Measurements from ENCODE around the gene GABRP. TPM values are rescaled to one million over a fixed set of nuclear protein-coding genes. Genes with fewer than 3 reads are reported as not detected.
"Not testable (repeated sequence)": the region's sequence is repeated elsewhere in the genome, so short reads cannot be mapped to it uniquely, and the experiment has no call there.

The GABRP gene
- total and polyA plus RNA-seq, 7 experiments from 2014 or later, result not detected

DNA sequence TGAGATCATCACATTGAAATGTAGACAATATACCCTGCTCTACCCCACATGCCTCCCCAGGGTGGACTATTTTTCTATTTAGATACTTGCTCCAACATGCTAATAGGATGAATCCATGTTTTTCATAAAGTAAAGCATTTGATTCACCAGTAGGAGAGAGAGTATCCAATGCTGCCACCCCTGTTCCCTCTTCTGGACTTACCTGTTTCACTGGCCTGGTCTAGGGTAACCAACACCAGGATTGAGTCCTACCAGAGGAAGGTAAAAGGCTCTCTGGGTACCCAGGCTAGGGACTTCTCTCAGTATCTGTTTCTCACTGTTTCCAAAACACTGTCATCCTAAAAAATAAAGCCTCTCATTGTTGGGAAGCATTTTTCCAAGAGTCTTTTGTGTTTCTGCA lies 30.2 kb upstream of the GABRP start:
- ATAC-seq (no peak), DNase-seq (no peak)
- H3K4me1 Mint-ChIP-seq, result peaks cover 0 to 2% (median 0%) of the 10 kb centered on the region in 7 donors
- H3K9me3 Mint-ChIP-seq, result peaks cover 0 to 3% (median 0%) of the 10 kb centered on the region in 11 donors
- H3K27me3 Mint-ChIP-seq, result peaks cover 2 to 24% (median 18%) of the 10 kb centered on the region in 5 donors
- no peak overlapping the region for H3K27ac Mint-ChIP-seq
- H3K4me3 Mint-ChIP-seq, result no peak overlapping the region
- no peaks in the 10 kb centered on the region for H3K9me3 ChIP-seq (ENCODE audit: control insufficient read depth in 2 of 3, low read length in 3 of 3)
- H3K36me3 Mint-ChIP-seq, result no peaks in the 10 kb centered on the region
- H3K27me3 ChIP-seq (ENCODE audit: control insufficient read depth in 2 of 2, insufficient read depth in 2 of 2, low read length in 2 of 2), result no peaks in the 10 kb centered on the region
- no peaks in the 10 kb centered on the region for H3K4me1 ChIP-seq (ENCODE audit: control insufficient read depth in 2 of 2, insufficient read depth in 2 of 2, low read length in 2 of 2)
- no peaks in the 10 kb centered on the region for H3K36me3 ChIP-seq (ENCODE audit: control insufficient read depth in 2 of 3, insufficient read depth in 3 of 3, low read length in 3 of 3)
- ChIA-PET POLR2A (no interaction called here), CTCF (no interaction called here)
- intact Hi-C loops (cut with micrococcal nuclease), result no loop called here
- no peak overlapping the region for H3K4me3 ChIP-seq (ENCODE audit: low read length)
- no peak overlapping the region for H3K27ac ChIP-seq (ENCODE audit: low read depth, low read length)

DNA sequence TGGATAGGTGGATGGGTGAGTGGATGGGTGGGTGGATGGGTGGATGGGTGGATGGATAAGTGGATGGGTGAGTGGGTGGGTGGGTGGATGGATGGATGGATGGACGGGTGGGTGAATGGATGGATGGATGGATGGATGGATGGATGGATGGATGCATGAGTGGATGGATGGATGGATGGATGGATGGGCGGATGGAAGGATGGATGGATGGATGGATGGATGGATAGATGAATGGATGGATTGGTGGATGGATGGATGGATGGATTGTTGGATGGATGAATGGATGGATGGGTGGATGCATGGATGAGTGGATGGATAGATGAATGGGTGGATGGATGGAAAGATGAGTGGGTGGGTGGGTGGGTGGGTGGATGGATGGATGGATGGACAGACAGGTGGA lies 29.0 kb upstream of the GABRP start:
- POLR2A ChIA-PET; H3K27ac ChIP-seq (ENCODE audit: low read depth, low read length); intact Hi-C loops (cut with micrococcal nuclease); ATAC-seq; H3K27me3 ChIP-seq (ENCODE audit: control insufficient read depth in 2 of 2, insufficient read depth in 2 of 2, low read length in 2 of 2); CTCF ChIA-PET; H3K27ac Mint-ChIP-seq; H3K4me1 ChIP-seq (ENCODE audit: control insufficient read depth in 2 of 2, insufficient read depth in 2 of 2, low read length in 2 of 2); H3K4me3 Mint-ChIP-seq; DNase-seq; H3K36me3 ChIP-seq (ENCODE audit: control insufficient read depth in 2 of 3, insufficient read depth in 3 of 3, low read length in 3 of 3); H3K9me3 Mint-ChIP-seq; H3K36me3 Mint-ChIP-seq; H3K9me3 ChIP-seq (ENCODE audit: control insufficient read depth in 2 of 3, low read length in 3 of 3); H3K4me3 ChIP-seq (ENCODE audit: low read length); H3K4me1 Mint-ChIP-seq: not testable (repeated sequence)
- H3K27me3 Mint-ChIP-seq, result peaks cover 2 to 20% (median 16%) of the 10 kb centered on the region in 5 donors

DNA sequence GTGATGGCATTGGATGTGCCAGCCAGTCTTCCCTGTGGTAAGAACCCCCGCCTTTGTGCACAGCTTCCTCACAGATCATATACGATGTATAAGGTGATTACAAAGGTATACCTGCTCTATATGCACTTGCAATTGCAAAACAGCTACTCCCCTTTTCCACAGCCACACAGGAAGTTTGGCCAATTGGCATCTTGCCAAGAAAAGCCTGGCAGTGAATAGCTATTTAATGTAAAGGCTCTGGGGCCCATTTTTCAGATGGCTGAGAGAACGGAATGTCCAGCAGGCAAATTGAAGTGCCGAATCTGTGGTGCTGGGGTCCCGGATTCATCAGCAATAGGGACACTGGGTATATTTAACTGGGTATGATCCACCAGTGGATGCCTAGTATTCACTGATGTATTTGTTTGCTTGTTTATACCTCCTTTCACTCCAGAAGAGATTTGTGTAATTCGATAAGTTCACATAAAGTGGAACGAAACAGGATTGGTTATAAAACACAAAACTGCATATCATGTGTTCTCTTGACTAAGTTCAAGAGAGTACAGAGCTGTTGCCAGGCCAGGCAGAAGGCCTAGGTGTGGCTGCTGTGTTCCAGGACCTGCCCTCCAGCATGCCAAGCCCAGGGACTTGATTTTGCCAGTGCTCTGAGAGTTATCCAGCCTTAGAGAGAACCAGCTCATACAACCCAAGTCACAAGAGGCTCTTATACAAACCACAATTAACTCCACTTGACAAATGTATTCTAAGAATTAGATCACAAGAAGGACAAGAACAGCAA lies 27.7 kb upstream of the GABRP start:
- intact Hi-C loops (cut with micrococcal nuclease), result no loop called here
- H3K4me1 Mint-ChIP-seq, result peaks cover 0 to 2% (median 0%) of the 10 kb centered on the region in 7 donors
- no peak overlapping the region for H3K27ac ChIP-seq (ENCODE audit: low read depth, low read length)
- no peak overlapping the region for H3K4me3 ChIP-seq (ENCODE audit: low read length)
- no peaks in the 10 kb centered on the region for H3K36me3 ChIP-seq (ENCODE audit: control insufficient read depth in 2 of 3, insufficient read depth in 3 of 3, low read length in 3 of 3)
- ChIA-PET CTCF (no interaction called here), POLR2A (no interaction called here)
- no peaks in the 10 kb centered on the region for H3K36me3 Mint-ChIP-seq
- DNase-seq, result no peak
- H3K9me3 Mint-ChIP-seq, result peaks cover 0 to 3% (median 0%) of the 10 kb centered on the region in 11 donors
- no peaks in the 10 kb centered on the region for H3K4me1 ChIP-seq (ENCODE audit: control insufficient read depth in 2 of 2, insufficient read depth in 2 of 2, low read length in 2 of 2)
- H3K27me3 Mint-ChIP-seq, result peaks cover 2 to 15% (median 6%) of the 10 kb centered on the region in 5 donors
- no peak overlapping the region for H3K27ac Mint-ChIP-seq
- H3K9me3 ChIP-seq (ENCODE audit: control insufficient read depth in 2 of 3, low read length in 3 of 3), result no peaks in the 10 kb centered on the region
- H3K4me3 Mint-ChIP-seq, result no peak overlapping the region
- ATAC-seq, result no peak
- no peaks in the 10 kb centered on the region for H3K27me3 ChIP-seq (ENCODE audit: control insufficient read depth in 2 of 2, insufficient read depth in 2 of 2, low read length in 2 of 2)

DNA sequence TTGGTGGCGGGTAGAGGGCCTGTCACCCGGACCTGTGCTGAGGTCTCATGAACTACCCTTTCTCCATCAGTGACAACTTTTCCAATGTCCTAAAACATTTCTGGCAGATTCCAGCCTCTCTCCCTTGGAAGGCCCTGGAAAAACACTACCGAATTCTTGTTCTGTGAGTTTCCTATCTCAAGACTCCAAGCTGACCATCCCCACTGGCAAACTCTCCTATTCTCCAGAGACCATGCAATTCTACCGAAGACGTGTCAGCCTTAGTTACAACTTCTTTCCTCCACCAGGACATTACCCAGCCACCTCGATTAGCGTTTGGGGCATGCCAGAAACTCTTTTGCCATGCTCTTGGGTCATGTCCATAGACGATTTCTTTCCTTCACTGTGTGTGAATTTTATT lies 26.8 kb upstream of the GABRP start:
- H3K4me3 Mint-ChIP-seq, result no peak overlapping the region
- intact Hi-C loops (cut with micrococcal nuclease), result no loop called here
- no peaks in the 10 kb centered on the region for H3K36me3 Mint-ChIP-seq
- H3K36me3 ChIP-seq (ENCODE audit: control insufficient read depth in 2 of 3, insufficient read depth in 3 of 3, low read length in 3 of 3), result no peaks in the 10 kb centered on the region
- H3K9me3 Mint-ChIP-seq, result peaks cover 0 to 4% (median 0%) of the 10 kb centered on the region in 11 donors
- ChIA-PET CTCF (no interaction called here), POLR2A (no interaction called here)
- no peak overlapping the region for H3K27ac Mint-ChIP-seq
- H3K4me3 ChIP-seq (ENCODE audit: low read length), result no peak overlapping the region
- no peaks in the 10 kb centered on the region for H3K27me3 ChIP-seq (ENCODE audit: control insufficient read depth in 2 of 2, insufficient read depth in 2 of 2, low read length in 2 of 2)
- H3K4me1 Mint-ChIP-seq, result peaks cover 0 to 2% (median 0%) of the 10 kb centered on the region in 7 donors
- DNase-seq, result no peak
- no peaks in the 10 kb centered on the region for H3K4me1 ChIP-seq (ENCODE audit: control insufficient read depth in 2 of 2, insufficient read depth in 2 of 2, low read length in 2 of 2)
- H3K27me3 Mint-ChIP-seq, result peaks cover 2 to 15% (median 10%) of the 10 kb centered on the region in 5 donors
- no peaks in the 10 kb centered on the region for H3K9me3 ChIP-seq (ENCODE audit: control insufficient read depth in 2 of 3, low read length in 3 of 3)
- no peak overlapping the region for H3K27ac ChIP-seq (ENCODE audit: low read depth, low read length)
- ATAC-seq, result no peak

DNA sequence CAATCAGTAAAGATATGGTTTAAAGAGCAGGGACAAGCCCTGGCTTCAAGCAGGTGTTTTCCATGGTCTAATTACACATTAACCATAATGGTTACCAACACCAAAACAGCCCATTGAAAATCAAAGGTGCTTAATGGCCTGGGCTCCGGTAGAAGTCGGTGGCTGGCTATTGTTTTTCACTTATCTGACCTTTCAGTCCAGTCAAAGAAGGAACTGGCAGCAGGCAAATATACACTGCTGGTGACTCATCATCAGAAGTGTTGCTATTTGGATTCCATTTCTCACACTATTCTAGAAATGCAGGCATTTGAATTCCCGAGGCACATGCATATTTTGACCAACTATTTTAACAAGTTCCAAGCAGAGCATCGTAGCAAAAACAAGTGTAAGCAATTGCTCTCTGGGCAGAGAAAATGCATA lies 26.3 kb upstream of the GABRP start:
- Histone ChIP-seq H3K36me3 (ENCODE audit: control insufficient read depth in 2 of 3, insufficient read depth in 3 of 3, low read length in 3 of 3) (no peaks in the 10 kb centered on the region), H3K4me3 (ENCODE audit: low read length) (no peak overlapping the region), H3K27ac (ENCODE audit: low read depth, low read length) (no peak overlapping the region), H3K4me1 (ENCODE audit: control insufficient read depth in 2 of 2, insufficient read depth in 2 of 2, low read length in 2 of 2) (no peaks in the 10 kb centered on the region), H3K9me3 (ENCODE audit: control insufficient read depth in 2 of 3, low read length in 3 of 3) (no peaks in the 10 kb centered on the region), H3K27me3 (ENCODE audit: control insufficient read depth in 2 of 2, insufficient read depth in 2 of 2, low read length in 2 of 2) (no peaks in the 10 kb centered on the region)
- DNase-seq, result no peak
- POLR2A ChIA-PET, result no interaction called here
- H3K36me3 Mint-ChIP-seq, result no peaks in the 10 kb centered on the region
- CTCF ChIA-PET, result no interaction called here
- no peak overlapping the region for H3K27ac Mint-ChIP-seq
- peaks cover 2 to 15% (median 13%) of the 10 kb centered on the region in 5 donors for H3K27me3 Mint-ChIP-seq
- H3K4me3 Mint-ChIP-seq, result no peak overlapping the region
- H3K9me3 Mint-ChIP-seq, result peaks cover 0 to 4% (median 0%) of the 10 kb centered on the region in 11 donors
- peaks cover 0 to 2% (median 0%) of the 10 kb centered on the region in 7 donors for H3K4me1 Mint-ChIP-seq
- no peak for ATAC-seq
- intact Hi-C loops (cut with micrococcal nuclease), result no loop called here

DNA sequence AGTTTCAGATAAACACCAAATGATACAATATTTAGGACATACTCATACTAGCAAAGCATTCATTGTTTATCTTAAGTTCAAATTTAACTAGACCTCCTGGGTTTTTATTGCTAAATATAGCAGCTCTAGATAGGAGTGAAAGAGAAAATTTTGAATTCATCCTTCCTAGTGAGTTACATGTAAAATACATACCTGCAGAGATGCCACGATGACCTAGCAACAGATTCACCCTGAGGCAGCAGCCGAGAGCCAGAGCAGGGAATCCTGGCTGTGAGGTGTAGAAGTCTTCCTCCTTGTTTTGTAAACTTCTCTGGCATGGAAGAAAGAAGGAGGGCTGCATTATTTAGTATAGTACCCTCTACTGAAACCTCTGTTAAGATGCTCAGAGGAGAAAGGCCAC lies 25.9 kb upstream of the GABRP start:
- no peaks in the 10 kb centered on the region for H3K36me3 ChIP-seq (ENCODE audit: control insufficient read depth in 2 of 3, insufficient read depth in 3 of 3, low read length in 3 of 3)
- Mint-ChIP-seq H3K27ac (no peak overlapping the region), H3K4me3 (no peak overlapping the region), H3K4me1 (peaks cover 0 to 2% (median 0%) of the 10 kb centered on the region in 7 donors), H3K9me3 (peaks cover 0 to 4% (median 0%) of the 10 kb centered on the region in 11 donors), H3K36me3 (no peaks in the 10 kb centered on the region), H3K27me3 (peaks cover under 1 to 13% (median 12%) of the 10 kb centered on the region in 5 donors)
- no peaks in the 10 kb centered on the region for H3K27me3 ChIP-seq (ENCODE audit: control insufficient read depth in 2 of 2, insufficient read depth in 2 of 2, low read length in 2 of 2)
- ChIA-PET CTCF (no interaction called here), POLR2A (no interaction called here)
- no peaks in the 10 kb centered on the region for H3K4me1 ChIP-seq (ENCODE audit: control insufficient read depth in 2 of 2, insufficient read depth in 2 of 2, low read length in 2 of 2)
- ATAC-seq (no peak), DNase-seq (no peak)
- no peak overlapping the region for H3K4me3 ChIP-seq (ENCODE audit: low read length)
- no peaks in the 10 kb centered on the region for H3K9me3 ChIP-seq (ENCODE audit: control insufficient read depth in 2 of 3, low read length in 3 of 3)
- intact Hi-C loops (cut with micrococcal nuclease), result no loop called here
- no peak overlapping the region for H3K27ac ChIP-seq (ENCODE audit: low read depth, low read length)

DNA sequence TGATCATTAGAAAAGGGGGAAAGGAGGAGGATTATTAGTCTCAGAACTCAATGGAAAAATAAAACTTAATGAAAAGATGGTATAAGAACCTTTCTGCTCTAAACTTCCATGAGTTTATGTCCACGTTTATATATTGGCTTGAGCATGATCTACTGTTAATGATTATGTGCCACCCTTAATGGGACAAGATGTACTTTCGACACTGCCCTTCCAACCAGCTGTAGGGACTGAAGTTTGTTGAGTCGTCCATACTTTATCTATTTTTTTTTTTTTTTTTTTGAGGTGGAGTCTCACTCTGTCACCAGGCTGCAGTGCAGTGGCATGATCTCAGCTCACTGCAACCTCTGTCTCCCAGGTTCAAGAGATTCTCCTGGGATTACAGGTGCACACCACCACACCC lies 25.0 kb upstream of the GABRP start:
- peaks cover 0 to 2% (median 0%) of the 10 kb centered on the region in 7 donors for H3K4me1 Mint-ChIP-seq
- Histone ChIP-seq H3K4me3 (ENCODE audit: low read length) (no peak overlapping the region), H3K36me3 (ENCODE audit: control insufficient read depth in 2 of 3, insufficient read depth in 3 of 3, low read length in 3 of 3) (no peaks in the 10 kb centered on the region), H3K9me3 (ENCODE audit: control insufficient read depth in 2 of 3, low read length in 3 of 3) (no peaks in the 10 kb centered on the region), H3K27me3 (ENCODE audit: control insufficient read depth in 2 of 2, insufficient read depth in 2 of 2, low read length in 2 of 2) (no peaks in the 10 kb centered on the region), H3K27ac (ENCODE audit: low read depth, low read length) (no peak overlapping the region), H3K4me1 (ENCODE audit: control insufficient read depth in 2 of 2, insufficient read depth in 2 of 2, low read length in 2 of 2) (no peaks in the 10 kb centered on the region)
- H3K27me3 Mint-ChIP-seq, result peaks cover 0 to 13% (median 8%) of the 10 kb centered on the region in 5 donors
- DNase-seq, result no peak
- CTCF ChIA-PET, result no interaction called here
- POLR2A ChIA-PET, result no interaction called here
- peaks cover 0 to 4% (median 0%) of the 10 kb centered on the region in 11 donors for H3K9me3 Mint-ChIP-seq
- H3K36me3 Mint-ChIP-seq, result no peaks in the 10 kb centered on the region
- ATAC-seq, result no peak
- intact Hi-C loops (cut with micrococcal nuclease), result no loop called here
- no peak overlapping the region for H3K27ac Mint-ChIP-seq
- no peak overlapping the region for H3K4me3 Mint-ChIP-seq

Measured in naive thymus-derived CD4-positive, alpha-beta T cell (primary cell).